ENCODE results near the gene NOSTRIN.
"Not testable (repeated sequence)": the region's sequence is repeated elsewhere in the genome, so short reads cannot be mapped to it uniquely, and the experiment has no call there.

The NOSTRIN gene

GRCh38 chr2:168765401-168765800 lies 37.0 kb upstream of the NOSTRIN start:
- Histone ChIP-seq H3K27ac (no peak overlapping the region), H3K27me3 (no peaks in the 10 kb centered on the region), H3K4me3 (ENCODE audit: low read depth in 1 of 2, low read length in 1 of 2) (no peak overlapping the region), H3K36me3 (peaks cover 11% of the 10 kb centered on the region), H3K4me1 (ENCODE audit: control insufficient read depth in 1 of 2, insufficient read depth in 1 of 2, low read depth in 1 of 2, low read length in 1 of 2) (peaks cover 4 to 13% of the 10 kb centered on the region in 2 experiments), H3K9me3 (no peaks in the 10 kb centered on the region)
- no peak for TF ChIP-seq CTCF (IDR thresholded peaks at IDR 0.05)

DNA sequence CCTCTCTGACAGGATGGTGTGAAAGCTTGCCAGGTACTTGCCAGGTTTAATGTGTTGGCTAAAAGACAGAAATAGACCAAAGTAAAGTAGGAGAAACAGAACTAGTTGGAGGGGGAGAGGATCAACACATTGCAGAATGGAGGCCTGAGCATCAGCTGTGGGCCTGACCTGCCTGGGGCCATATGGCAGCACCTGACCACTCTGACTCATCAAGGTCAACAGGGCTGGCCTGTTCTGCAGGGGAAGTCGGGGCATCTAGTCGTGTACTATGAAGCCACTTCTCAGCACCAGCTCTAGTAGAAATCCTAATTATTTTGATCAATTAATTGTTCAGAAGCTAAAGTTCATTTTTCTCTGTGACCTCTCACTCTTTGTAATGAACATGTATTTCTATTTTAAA lies 35.8 kb upstream of the NOSTRIN start:
- peaks cover 11% of the 10 kb centered on the region for H3K36me3 ChIP-seq
- no peak overlapping the region for H3K4me3 ChIP-seq (ENCODE audit: low read depth in 1 of 2, low read length in 1 of 2)
- TF ChIP-seq CTCF (IDR thresholded peaks at IDR 0.05), result no peak
- no peaks in the 10 kb centered on the region for H3K9me3 ChIP-seq
- H3K27me3 ChIP-seq, result no peaks in the 10 kb centered on the region
- no peak overlapping the region for H3K27ac ChIP-seq
- peaks cover 4 to 13% of the 10 kb centered on the region in 2 experiments for H3K4me1 ChIP-seq (ENCODE audit: control insufficient read depth in 1 of 2, insufficient read depth in 1 of 2, low read depth in 1 of 2, low read length in 1 of 2)

- TF ChIP-seq CTCF (IDR thresholded peaks at IDR 0.05), result no peak
- Histone ChIP-seq H3K9me3 (no peaks in the 10 kb centered on the region), H3K27me3 (no peaks in the 10 kb centered on the region), H3K36me3 (peaks cover 11% of the 10 kb centered on the region), H3K27ac (no peak overlapping the region), H3K4me1 (ENCODE audit: control insufficient read depth in 1 of 2, insufficient read depth in 1 of 2, low read depth in 1 of 2, low read length in 1 of 2) (peaks cover 4 to 13% of the 10 kb centered on the region in 2 experiments), H3K4me3 (ENCODE audit: low read depth in 1 of 2, low read length in 1 of 2) (no peak overlapping the region)
These were observed 35.2 kb upstream of the NOSTRIN start for GRCh38 chr2:168767258-168767657.

DNA sequence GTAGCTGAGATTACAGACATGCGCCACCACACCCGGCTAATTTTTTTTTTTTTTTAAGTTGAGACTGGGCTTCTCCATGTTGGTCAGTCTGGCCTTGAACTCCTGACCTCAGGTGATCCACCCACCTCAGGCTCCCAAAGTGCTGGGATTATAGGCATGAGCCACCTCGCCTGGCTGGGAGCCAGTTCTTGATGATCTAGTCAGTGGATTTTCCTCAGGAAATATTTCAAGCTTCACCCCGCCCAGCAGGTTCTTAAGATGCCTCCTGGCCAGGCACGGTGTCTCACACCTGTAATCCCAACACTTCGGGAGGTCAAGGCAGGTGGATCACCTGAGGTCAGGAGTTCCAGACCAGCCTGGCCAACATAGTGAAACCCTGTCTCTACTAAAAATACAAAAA lies 34.1 kb upstream of the NOSTRIN start:
- Histone ChIP-seq H3K36me3 (peaks cover 16% of the 10 kb centered on the region), H3K4me1 (ENCODE audit: control insufficient read depth in 1 of 2, insufficient read depth in 1 of 2, low read depth in 1 of 2, low read length in 1 of 2) (peaks cover 4 to 13% of the 10 kb centered on the region in 2 experiments)
- H3K27me3 ChIP-seq; H3K9me3 ChIP-seq; H3K4me3 ChIP-seq (ENCODE audit: low read depth in 1 of 2, low read length in 1 of 2); H3K27ac ChIP-seq: not testable (repeated sequence)

GRCh38 chr2:168770796-168771195 lies 31.6 kb upstream of the NOSTRIN start:
- Histone ChIP-seq H3K27ac (no peak overlapping the region), H3K27me3 (no peaks in the 10 kb centered on the region), H3K36me3 (peaks cover 16% of the 10 kb centered on the region), H3K9me3 (no peaks in the 10 kb centered on the region), H3K4me1 (ENCODE audit: control insufficient read depth in 1 of 2, insufficient read depth in 1 of 2, low read depth in 1 of 2, low read length in 1 of 2) (peaks cover 0 to 7% of the 10 kb centered on the region in 2 experiments), H3K4me3 (ENCODE audit: low read depth in 1 of 2, low read length in 1 of 2) (no peak overlapping the region)
- no peak for TF ChIP-seq CTCF (IDR thresholded peaks at IDR 0.05)

GRCh38 chr2:168772704-168773103 lies 29.7 kb upstream of the NOSTRIN start:
- Histone ChIP-seq H3K36me3 (peaks cover 16% of the 10 kb centered on the region), H3K27me3 (no peaks in the 10 kb centered on the region), H3K9me3 (no peaks in the 10 kb centered on the region), H3K27ac (no peak overlapping the region), H3K4me1 (ENCODE audit: control insufficient read depth in 1 of 2, insufficient read depth in 1 of 2, low read depth in 1 of 2, low read length in 1 of 2) (no peaks in the 10 kb centered on the region), H3K4me3 (ENCODE audit: low read depth in 1 of 2, low read length in 1 of 2) (no peak overlapping the region)
- no peak for TF ChIP-seq CTCF (IDR thresholded peaks at IDR 0.05)

Measured in neutrophil (primary cell).